ENCODE data around the gene SMARCC2.
A peak's percentile ranks its signal among the peaks of the same experiment; 100 is the strongest.

The SMARCC2 gene

GRCh38 chr12:56189099-56189917 is at the start of gene SMARCC2:
Gene SMARCC2, minus strand, starts transcription at chr12:56189483. Its CDS starts 22 bp downstream, at chr12:56189461.
- ATAC-seq (replicated peaks; ENCODE audit: extremely low read depth, poor library complexity, severe bottlenecking) (peak; percentile 90), DNase-seq (ENCODE audit: low spot score in 2 of 2) (peak; percentile 74 to 76)
- no peaks in the 10 kb centered on the region for H3K9me3 Mint-ChIP-seq
- peak within 1 kb of the TSS; percentile 98 for H3K27ac Mint-ChIP-seq (ENCODE audit: low read depth)
- H3K27me3 Mint-ChIP-seq, result no peaks in the 10 kb centered on the region
- H3K4me1 Mint-ChIP-seq, result peaks cover 45% of the 10 kb centered on the region
- peaks cover 44% of the 10 kb centered on the region for H3K36me3 Mint-ChIP-seq (ENCODE audit: insufficient read depth)
- H3K4me3 Mint-ChIP-seq, result peak within 1 kb of the TSS; percentile 89

DNA sequence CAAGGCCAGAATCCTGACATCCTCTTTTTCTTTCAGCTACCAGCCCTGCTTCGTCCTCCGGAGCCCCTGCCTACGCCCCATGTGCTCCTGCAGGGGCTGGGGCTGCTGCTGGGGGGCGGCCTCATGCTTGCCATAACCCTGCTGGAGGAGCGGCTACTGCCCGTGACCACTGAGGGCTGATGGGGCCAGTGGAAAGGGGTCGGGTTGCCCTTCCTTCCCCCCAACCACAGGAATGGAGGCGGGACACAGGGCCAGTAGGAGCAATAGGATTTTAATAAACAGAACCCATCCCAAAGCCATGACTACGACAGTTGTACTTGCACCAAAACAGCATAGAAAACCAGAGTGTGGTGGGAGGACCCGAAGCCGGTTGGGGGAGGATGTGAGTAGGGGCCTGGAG is 48.3 kb upstream of the SMARCC2 start:
- Mint-ChIP-seq H3K4me3 (no peak overlapping the region), H3K27me3 (no peaks in the 10 kb centered on the region), H3K4me1 (peaks cover 5% of the 10 kb centered on the region), H3K9me3 (no peaks in the 10 kb centered on the region), H3K27ac (ENCODE audit: low read depth) (no peak overlapping the region), H3K36me3 (ENCODE audit: insufficient read depth) (peaks cover 9% of the 10 kb centered on the region)
- ATAC-seq (replicated peaks; ENCODE audit: extremely low read depth, poor library complexity, severe bottlenecking) (no peak), DNase-seq (ENCODE audit: low spot score in 2 of 2) (no peak)

GRCh38 chr12:56236985-56237384 is 47.7 kb upstream of the SMARCC2 start:
- no peak overlapping the region for H3K4me3 Mint-ChIP-seq
- no peak overlapping the region for H3K27ac Mint-ChIP-seq (ENCODE audit: low read depth)
- DNase-seq (ENCODE audit: low spot score in 2 of 2) (no peak), ATAC-seq (replicated peaks; ENCODE audit: extremely low read depth, poor library complexity, severe bottlenecking) (no peak)
- peaks cover 5% of the 10 kb centered on the region for H3K4me1 Mint-ChIP-seq
- no peaks in the 10 kb centered on the region for H3K9me3 Mint-ChIP-seq
- H3K27me3 Mint-ChIP-seq, result no peaks in the 10 kb centered on the region
- peaks cover 9% of the 10 kb centered on the region for H3K36me3 Mint-ChIP-seq (ENCODE audit: insufficient read depth)

DNA sequence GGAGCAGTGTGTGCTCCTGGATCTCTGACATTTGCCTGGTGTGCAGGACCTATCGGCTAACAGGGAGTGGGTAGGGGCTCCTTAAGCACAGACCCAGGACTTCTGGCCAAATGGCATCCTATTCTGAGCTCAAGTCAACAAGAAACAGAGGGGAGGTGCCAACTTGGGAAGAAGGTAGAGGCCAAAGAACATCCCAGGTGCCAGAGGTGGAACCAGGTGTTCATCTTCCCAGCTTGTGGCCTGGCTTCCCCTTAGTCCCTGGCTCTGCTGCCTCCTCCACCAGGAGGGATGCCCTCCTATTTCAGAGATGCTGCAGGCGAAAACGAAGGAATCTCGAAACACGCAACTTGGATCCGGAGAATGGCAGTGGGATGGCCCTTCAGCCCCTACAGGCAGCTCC is 46.8 kb upstream of the SMARCC2 start:
- Mint-ChIP-seq H3K27me3 (no peaks in the 10 kb centered on the region), H3K36me3 (ENCODE audit: insufficient read depth) (peaks cover 7% of the 10 kb centered on the region), H3K9me3 (no peaks in the 10 kb centered on the region), H3K27ac (ENCODE audit: low read depth) (no peak overlapping the region), H3K4me3 (no peak overlapping the region), H3K4me1 (peaks cover 5% of the 10 kb centered on the region)
- DNase-seq (ENCODE audit: low spot score in 2 of 2) (no peak), ATAC-seq (replicated peaks; ENCODE audit: extremely low read depth, poor library complexity, severe bottlenecking) (no peak)

DNA sequence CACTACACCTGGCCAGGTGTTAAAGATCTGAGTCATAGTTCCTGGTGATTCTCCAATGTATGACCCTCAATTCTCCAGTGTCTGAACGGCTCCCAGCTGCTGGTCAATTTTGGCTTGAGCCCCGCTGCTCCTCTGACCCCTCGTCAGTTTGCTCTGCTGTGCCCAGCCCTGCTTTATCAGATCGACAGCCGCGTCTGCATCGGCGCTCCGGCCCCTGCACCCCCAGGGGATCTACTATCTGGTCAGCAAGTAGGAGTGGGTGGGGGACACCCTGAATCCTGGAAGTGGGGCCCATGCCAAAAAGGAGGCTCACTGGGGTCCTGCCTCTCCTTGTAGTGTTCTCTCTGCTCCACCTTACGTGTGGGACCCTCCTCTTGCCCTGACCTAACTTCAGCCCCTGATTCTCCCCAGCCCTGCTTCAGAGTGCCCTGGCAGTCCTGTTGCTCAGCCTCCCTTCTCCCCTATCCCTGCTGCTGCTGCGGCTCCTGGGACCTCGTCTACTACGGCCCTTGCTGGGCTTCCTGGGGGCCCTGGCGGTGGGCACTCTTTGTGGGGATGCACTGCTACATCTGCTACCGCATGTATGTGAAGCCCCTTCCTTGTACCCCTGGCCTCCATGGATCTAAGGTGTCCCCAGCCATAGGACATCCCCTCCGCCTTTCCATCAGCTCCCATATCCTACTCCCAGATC is 45.6 kb upstream of the SMARCC2 start:
- Mint-ChIP-seq H3K9me3 (no peaks in the 10 kb centered on the region), H3K4me1 (peaks cover 5% of the 10 kb centered on the region), H3K27me3 (no peaks in the 10 kb centered on the region), H3K4me3 (no peak overlapping the region), H3K27ac (ENCODE audit: low read depth) (peak overlapping the region; percentile 3), H3K36me3 (ENCODE audit: insufficient read depth) (peaks cover 4% of the 10 kb centered on the region)
- DNase-seq (ENCODE audit: low spot score in 2 of 2) (no peak), ATAC-seq (replicated peaks; ENCODE audit: extremely low read depth, poor library complexity, severe bottlenecking) (no peak)

DNA sequence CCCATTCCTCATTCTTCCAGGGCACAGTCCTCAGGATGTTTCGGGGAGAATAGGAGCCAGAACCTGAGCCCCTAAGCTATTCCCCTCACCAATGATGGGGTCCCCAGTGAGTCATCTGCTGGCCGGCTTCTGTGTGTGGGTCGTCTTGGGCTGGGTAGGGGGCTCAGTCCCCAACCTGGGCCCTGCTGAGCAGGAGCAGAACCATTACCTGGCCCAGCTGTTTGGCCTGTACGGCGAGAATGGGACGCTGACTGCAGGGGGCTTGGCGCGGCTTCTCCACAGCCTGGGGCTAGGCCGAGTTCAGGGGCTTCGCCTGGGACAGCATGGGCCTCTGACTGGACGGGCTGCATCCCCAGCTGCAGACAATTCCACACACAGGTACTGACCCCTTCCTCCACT is 41.9 kb upstream of the SMARCC2 start:
- Mint-ChIP-seq H3K4me1 (no peaks in the 10 kb centered on the region), H3K4me3 (no peak overlapping the region), H3K36me3 (ENCODE audit: insufficient read depth) (peaks cover 10% of the 10 kb centered on the region), H3K9me3 (no peaks in the 10 kb centered on the region), H3K27me3 (no peaks in the 10 kb centered on the region), H3K27ac (ENCODE audit: low read depth) (no peak overlapping the region)
- ATAC-seq (replicated peaks; ENCODE audit: extremely low read depth, poor library complexity, severe bottlenecking) (no peak), DNase-seq (ENCODE audit: low spot score in 2 of 2) (no peak)

DNA sequence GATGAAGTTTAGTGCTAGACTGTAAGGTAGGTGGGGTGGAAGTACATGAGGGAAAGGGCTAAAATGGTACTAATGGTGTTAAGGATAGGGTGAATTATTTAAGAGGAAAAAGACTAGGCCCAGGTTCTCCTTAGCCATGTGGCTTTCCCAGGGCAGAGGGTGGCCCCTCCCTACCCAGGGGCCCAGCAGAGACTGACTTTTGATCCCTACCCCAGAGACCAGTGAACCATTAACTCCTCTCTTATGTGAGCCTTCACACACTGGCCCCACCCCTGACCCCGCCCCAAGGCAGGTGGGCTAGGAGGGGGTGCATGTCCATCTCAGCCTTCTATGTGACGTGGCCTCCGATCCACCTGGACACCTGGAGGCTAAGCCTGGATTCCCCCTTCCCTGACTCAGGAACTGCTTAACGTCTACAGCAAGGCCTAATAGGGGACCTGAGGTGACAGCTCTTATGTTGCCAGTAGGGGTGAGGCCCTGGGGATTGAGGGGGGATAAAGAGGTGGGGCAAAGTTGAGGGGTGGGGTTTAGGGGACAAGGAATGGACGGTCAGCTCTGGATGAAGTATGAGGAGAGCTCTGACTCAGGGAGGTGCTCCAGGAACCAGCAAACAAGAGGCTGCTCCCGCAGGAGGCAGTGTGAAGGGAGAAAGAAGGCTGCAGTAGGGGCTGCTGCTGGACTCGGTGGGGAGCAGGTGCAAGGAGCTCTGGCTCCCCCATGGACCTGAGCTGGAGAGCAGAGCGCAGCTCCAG is 41.3 kb upstream of the SMARCC2 start:
- Mint-ChIP-seq H3K27ac (ENCODE audit: low read depth) (no peak overlapping the region), H3K36me3 (ENCODE audit: insufficient read depth) (peaks cover 10% of the 10 kb centered on the region), H3K4me3 (no peak overlapping the region), H3K9me3 (no peaks in the 10 kb centered on the region), H3K27me3 (no peaks in the 10 kb centered on the region), H3K4me1 (peaks cover 1% of the 10 kb centered on the region)
- ATAC-seq (replicated peaks; ENCODE audit: extremely low read depth, poor library complexity, severe bottlenecking), result no peak
- DNase-seq (ENCODE audit: low spot score in 2 of 2), result no peak

GRCh38 chr12:56229916-56230431 is 40.7 kb upstream of the SMARCC2 start, which contains the start of gene SLC39A5:
Gene SLC39A5, plus strand, starts transcription at chr12:56230051. Its CDS starts 1,224 bp downstream, at chr12:56231275.
- peaks cover 7% of the 10 kb centered on the region for H3K36me3 Mint-ChIP-seq (ENCODE audit: insufficient read depth)
- H3K9me3 Mint-ChIP-seq, result no peaks in the 10 kb centered on the region
- H3K27ac Mint-ChIP-seq (ENCODE audit: low read depth), result no peak within 1 kb of the TSS

GRCh38 chr12:56229082-56229481 is 39.8 kb upstream of the SMARCC2 start:
- Mint-ChIP-seq H3K9me3 (no peaks in the 10 kb centered on the region), H3K4me3 (no peak overlapping the region), H3K4me1 (peaks cover 17% of the 10 kb centered on the region), H3K36me3 (ENCODE audit: insufficient read depth) (peaks cover 7% of the 10 kb centered on the region), H3K27me3 (no peaks in the 10 kb centered on the region), H3K27ac (ENCODE audit: low read depth) (no peak overlapping the region)
- DNase-seq (ENCODE audit: low spot score in 2 of 2), result no peak
- ATAC-seq (replicated peaks; ENCODE audit: extremely low read depth, poor library complexity, severe bottlenecking), result no peak

More at GRCh38 chr12:56229916-56230431, 40.7 kb upstream of the SMARCC2 start, which contains the start of gene SLC39A5:
- Mint-ChIP-seq H3K27me3 (no peaks in the 10 kb centered on the region), H3K4me3 (no peak within 1 kb of the TSS), H3K4me1 (peaks cover 8% of the 10 kb centered on the region)
- ATAC-seq (replicated peaks; ENCODE audit: extremely low read depth, poor library complexity, severe bottlenecking), result no peak
- DNase-seq (ENCODE audit: low spot score in 2 of 2), result no peak

DNA sequence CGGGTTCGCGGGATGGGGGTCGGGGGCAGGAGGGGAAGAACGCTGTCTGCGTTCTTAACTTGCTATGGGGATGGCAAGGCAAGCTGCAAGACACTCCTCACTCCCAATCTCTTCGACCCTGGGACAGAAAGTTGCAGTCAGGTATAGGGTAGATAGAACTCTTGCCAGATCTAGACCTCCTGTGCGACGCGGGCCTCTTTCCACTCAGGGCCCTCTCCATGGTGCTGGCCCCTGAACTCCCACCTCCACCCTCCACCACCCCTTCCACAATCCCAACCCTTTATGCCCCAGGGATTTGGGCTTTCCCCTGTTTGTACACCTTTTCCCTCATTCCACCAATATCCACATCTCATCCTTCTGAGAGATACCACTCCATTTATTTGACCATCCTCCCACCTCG is 35.7 kb upstream of the SMARCC2 start:
- Mint-ChIP-seq H3K4me3 (peak overlapping the region; percentile 79), H3K4me1 (peaks cover 51% of the 10 kb centered on the region), H3K36me3 (ENCODE audit: insufficient read depth) (peaks cover 20% of the 10 kb centered on the region), H3K9me3 (no peaks in the 10 kb centered on the region), H3K27ac (ENCODE audit: low read depth) (peak overlapping the region; percentile 81), H3K27me3 (no peaks in the 10 kb centered on the region)
- DNase-seq (ENCODE audit: low spot score in 2 of 2) (no peak), ATAC-seq (replicated peaks; ENCODE audit: extremely low read depth, poor library complexity, severe bottlenecking) (no peak)

DNA sequence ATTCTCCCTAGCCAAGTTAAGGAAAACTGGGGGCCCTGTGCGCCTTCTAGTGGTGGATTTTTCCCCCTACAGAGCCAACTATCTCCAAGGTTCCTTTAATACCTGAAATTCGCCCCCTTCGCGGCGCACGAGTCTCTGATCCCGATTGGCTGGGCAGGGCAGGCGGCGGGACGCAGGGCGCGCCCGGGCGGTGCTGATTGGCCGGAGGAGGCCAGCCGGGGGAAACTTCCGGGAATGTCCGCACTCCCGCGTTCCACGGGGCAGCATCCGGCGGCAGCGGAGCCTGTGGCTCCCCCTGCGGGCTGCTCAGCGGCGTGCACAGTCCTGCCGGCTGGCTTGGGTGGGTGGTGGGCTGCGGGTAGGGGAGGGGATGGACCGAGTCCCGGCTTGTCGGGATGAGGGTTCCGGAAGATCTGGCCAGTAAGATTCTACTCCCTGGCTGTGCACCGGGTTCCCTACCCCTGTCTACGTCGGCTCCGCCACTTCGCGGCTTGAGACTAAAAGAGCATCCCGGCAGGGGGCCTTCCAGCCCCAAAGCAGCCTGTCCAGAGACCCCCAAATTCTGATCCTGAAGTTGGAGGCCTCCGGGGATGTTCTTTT is 34.9 kb upstream of the SMARCC2 start, which contains the start of gene NABP2:
Gene NABP2, plus strand, starts transcription at position 241 of the 600 bp plus-strand sequence. CDS start 515 bp downstream, outside the sequence.
- H3K4me1 Mint-ChIP-seq, result peaks cover 51% of the 10 kb centered on the region
- ATAC-seq (replicated peaks; ENCODE audit: extremely low read depth, poor library complexity, severe bottlenecking), result peak; percentile 62

More for the DNA sequence above, 34.9 kb upstream of the SMARCC2 start, which contains the start of gene NABP2:
- no peaks in the 10 kb centered on the region for H3K27me3 Mint-ChIP-seq
- peak within 1 kb of the TSS; percentile 79 for H3K4me3 Mint-ChIP-seq
- peak; percentile 80 to 83 for DNase-seq (ENCODE audit: low spot score in 2 of 2)
- H3K27ac Mint-ChIP-seq (ENCODE audit: low read depth), result peak within 1 kb of the TSS; percentile 81
- no peaks in the 10 kb centered on the region for H3K9me3 Mint-ChIP-seq
- H3K36me3 Mint-ChIP-seq (ENCODE audit: insufficient read depth), result peaks cover 20% of the 10 kb centered on the region

All from central memory CD8-positive, alpha-beta T cell (primary cell).